Right ventricle myocardium inferior (tissue), 1 donor: ENCODE measurements around the gene CD300LF. TPM values are rescaled to one million over a fixed set of nuclear protein-coding genes. Genes with fewer than 3 reads are reported as not detected.
A peak's percentile ranks its signal among the peaks of the same experiment; 100 is the strongest.

ENCODE experiments used
- ATAC-seq: fragments of 200-7000 bp; cut with Tn5 transposase; one replicate; pipeline ENCODE4 v1.9.1; 2020; ENCODE audit warnings: mild to moderate bottlenecking, moderate library complexity
- DNase-seq: peaks from one replicate; pipeline ENCODE4 v3.0.0; 2021; ENCODE audit errors: missing footprints
- intact Hi-C: fragments of 100-400 bp; cut with DNase I; formaldehyde crosslinking; loops from one replicate; pipeline ENCODE4 v1.11.0; 2022
- total RNA-seq: library from RNA; stranded (reverse); fragmentation: NEBNext Ultra II Directional; extraction: Animal tissue kit (Norgen Biotek cat#: 25700); gene quantifications from one replicate; pipeline ENCODE4 v1.2.1, GENCODE V29; 2021
- donor health status: DM: no; HTN: yes; CAD: no; lungs with severe emphysema.

Gene CD300LF
- total RNA-seq, 1 donor from 2014 or later: 0.35 TPM

DNA sequence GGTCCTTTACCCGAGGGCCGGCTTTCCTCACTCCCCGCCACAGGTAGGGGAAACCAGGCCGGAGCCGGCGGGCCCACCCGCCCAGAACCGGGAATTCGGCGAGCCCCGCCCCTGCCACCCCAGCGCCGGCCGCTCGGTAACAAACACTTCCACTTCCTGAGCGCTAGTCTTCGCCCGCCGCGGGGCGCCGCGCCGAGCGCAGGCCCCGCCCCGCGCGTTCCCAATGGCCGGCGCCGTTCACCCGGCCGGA, 35.5 kb upstream of the CD300LF start:
- ATAC-seq: no peak
- intact Hi-C loops: no loop called here
- DNase-seq: no peak

DNA sequence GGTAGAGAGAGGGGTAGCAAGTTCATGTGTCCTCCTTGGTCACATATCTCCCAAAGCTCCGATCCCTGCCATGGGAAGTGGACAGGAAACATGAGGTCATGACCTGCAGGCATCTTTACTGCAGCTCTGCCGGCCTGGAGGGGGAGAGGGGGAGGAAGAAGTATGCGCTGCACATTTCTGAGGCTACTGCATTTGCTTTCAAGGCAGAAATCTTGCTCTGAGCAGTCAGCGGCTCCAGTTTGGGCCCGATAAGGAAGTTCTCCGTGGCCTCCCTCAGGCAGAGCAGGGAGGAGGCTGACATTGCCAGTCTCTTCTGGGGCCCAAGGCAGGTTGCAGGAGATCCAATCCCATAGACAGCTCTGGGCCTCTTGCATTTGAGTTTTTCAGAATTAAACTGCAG, 34.2 kb upstream of the CD300LF start:
- intact Hi-C loops: no loop called here
- DNase-seq: no peak

DNA sequence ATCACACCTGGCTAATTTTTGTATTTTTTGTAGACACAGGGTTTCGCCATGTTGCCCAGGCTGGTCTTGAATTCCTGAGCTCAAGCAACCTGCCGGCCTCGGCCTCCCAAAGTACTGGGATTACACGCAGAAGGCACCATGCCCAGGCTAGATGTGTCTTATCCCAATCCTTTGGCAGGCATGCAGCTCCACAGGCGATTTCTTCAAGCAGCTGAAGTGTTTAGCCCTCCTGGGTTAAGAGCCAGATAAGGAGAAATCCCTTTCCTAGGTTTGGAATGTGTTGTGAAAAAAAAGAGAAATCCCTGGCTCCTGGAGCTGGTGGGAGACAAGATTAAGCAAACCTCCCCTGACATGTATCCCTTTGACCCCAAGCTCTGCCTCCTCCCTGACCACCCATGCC, 33.7 kb upstream of the CD300LF start:
- DNase-seq (no peak), ATAC-seq (no peak)
- intact Hi-C loops: no loop called here

More for the DNA sequence above, 34.2 kb upstream of the CD300LF start:
- no peak for ATAC-seq

DNA sequence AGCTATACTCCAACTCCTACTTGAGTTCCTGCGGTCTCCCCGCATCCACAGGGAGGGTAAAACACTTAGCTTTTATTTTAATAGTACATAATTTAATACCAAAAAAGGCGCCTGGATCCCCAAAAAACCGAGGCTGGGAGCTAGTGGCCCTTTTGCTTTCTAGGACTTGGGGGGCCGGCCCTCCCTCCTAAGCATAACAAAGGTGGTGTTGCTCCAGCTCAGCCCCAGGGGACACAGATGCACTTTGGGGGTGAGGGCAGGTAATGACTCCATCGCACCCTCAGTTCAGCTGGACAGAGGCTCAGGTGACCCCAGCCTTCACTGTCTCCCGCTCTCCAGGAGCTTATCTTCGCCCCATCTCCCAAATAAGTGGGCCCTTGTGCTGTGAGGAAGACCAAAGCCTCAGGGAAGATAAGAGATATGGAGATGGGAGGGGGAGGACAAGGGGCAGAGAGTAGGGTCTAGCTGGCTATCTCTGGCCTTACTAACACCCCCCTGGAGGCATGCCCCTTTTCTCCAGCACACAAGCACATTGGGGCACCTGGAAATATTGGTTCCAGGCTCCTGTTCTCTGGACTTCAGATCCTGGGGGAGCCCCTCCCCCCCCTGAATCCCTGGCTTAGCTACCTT, 32.9 kb upstream of the CD300LF start:
- ATAC-seq (no peak), DNase-seq (no peak)
- intact Hi-C loops: loop anchor here (2.0 kb wide), 1 partner anchor 117 kb away; no protein-coding TSS in a partner anchor

DNA sequence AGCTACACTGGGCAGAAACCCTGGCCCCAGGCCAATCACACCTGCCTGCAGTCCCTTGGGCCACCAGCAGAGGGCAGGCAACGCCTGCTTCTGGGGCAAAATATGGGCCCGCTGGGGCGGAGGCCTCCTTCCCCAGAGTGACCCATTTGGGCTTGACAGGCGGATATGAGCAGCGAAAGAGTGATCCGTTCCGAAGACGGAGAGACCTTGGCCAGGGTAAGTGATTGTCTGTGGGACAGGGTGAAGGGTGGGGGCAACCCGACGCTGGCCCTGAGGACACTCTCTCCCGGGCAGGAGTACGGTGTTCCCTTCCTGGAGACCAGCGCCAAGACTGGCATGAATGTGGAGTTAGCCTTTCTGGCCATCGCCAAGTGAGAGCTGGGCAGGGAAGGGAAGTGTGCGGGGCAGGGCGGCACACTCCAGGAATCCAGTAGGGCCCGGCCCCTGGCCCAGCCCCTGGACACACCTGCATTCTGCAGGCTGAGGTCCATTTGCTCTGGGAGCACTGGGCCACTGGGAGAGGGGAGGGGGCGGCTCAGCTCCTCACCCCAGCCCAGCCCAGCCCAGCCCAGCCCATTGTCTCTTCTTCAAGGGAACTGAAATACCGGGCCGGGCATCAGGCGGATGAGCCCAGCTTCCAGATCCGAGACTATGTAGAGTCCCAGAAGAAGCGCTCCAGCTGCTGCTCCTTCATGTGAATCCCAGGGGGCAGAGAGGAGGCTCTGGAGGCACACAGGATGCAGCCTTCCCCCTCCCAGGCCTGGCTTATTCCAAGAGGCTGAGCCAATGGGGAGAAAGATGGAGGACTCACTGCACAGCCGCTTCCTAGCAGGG, 32.2 kb upstream of the CD300LF start:
- ATAC-seq: peak; percentile 36

DNA sequence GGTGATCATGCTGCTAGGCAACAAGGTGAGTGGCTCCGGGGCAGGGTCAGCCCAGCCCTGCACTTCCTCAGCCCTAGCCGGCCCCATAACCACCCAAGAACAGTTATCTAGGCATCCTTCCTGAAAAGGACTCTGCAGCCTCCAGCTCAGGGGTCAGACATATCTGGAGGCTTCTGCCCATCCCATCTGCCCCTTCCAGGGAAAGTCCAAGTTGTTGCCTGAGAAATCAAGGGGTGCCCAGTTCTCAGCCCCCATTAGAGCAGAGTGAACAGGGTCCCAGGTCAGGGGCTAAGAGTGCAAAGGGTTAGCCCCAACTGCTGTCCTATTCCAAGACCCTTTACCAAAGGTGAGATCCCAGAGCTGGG, 31.6 kb upstream of the CD300LF start:
- intact Hi-C loops: loop anchor here (1.0 to 5.0 kb wide), 3 partner anchors 25 to 213 kb away; no protein-coding TSS in a partner anchor
- no peak for DNase-seq
- no peak for ATAC-seq

More for the DNA sequence above, 32.2 kb upstream of the CD300LF start:
- intact Hi-C loops: loop anchor here (1.0 to 5.0 kb wide), 3 partner anchors 24 to 212 kb away; no protein-coding TSS in a partner anchor
- DNase-seq: peak; percentile 94

DNA sequence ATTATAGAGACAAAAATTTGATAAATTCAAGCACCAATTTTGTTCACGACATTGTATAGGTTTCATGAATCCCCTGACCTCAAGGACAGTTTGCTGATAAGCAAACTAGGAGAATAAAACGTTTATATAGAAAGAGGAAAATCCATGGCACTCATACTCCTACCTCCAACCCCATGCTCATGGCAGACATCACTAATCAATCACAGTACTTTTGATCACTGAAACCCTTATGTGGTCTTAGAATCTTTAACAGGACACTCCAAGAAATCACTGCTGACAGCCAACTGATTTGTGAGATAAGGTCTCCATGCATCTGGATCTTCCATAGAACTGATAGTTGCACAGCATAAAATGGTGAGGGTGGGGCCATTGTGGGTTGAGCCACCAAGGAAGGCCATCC, 31.0 kb upstream of the CD300LF start:
- intact Hi-C loops: loop anchor here (1.0 to 5.0 kb wide), 3 partner anchors 26 to 214 kb away; no protein-coding TSS in a partner anchor
- ATAC-seq (no peak), DNase-seq (no peak)

DNA sequence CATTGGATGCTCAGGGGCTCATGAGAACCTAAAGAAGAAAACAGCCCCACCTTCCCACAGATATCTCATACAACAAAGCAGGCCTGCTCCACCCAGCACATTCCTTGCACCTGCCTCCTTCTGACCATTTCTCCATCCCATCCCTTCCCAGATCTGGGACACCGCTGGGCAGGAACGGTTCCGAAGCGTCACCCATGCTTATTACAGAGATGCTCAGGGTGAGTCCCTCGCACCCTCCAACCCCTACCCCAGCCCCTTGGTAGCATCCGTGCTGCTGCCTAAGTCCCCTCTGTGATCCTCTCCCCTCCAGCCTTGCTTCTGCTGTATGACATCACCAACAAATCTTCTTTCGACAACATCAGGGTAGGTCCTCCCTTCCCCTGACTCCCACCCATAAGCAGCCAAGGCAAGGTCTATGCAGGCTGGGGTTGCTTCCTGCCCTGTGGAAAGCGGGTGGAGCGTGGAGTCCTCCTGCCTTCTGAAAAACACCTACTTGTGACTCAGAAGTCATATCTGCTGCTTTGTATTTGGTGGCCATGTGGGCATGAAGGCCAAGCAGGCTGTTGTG, 30.3 kb upstream of the CD300LF start:
- ATAC-seq (no peak), DNase-seq (no peak)
- intact Hi-C loops: loop anchor here (5.0 kb wide), 1 partner anchor 214 kb away; no protein-coding TSS in a partner anchor

DNA sequence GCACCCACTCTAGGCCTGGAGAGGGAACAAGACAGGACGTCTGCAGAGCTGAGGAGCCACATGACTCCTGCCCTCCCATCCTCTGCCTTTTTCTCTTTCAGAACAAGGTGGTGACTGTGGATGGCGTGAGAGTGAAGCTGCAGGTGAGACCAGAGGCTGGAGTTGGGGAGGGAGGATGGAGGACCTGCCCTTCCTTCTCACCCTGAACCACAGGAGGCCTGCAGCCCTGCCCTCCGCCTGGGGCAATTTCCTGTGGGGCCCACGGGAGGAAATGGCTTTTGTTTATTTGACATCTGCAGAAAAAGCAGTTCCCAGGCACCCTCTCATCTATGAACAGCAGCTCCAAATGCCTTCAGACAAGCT, 29.4 kb upstream of the CD300LF start:
- ATAC-seq (no peak), DNase-seq (no peak)
- intact Hi-C loops: loop anchor here (5.0 kb wide), 1 partner anchor 215 kb away; no protein-coding TSS in a partner anchor

DNA sequence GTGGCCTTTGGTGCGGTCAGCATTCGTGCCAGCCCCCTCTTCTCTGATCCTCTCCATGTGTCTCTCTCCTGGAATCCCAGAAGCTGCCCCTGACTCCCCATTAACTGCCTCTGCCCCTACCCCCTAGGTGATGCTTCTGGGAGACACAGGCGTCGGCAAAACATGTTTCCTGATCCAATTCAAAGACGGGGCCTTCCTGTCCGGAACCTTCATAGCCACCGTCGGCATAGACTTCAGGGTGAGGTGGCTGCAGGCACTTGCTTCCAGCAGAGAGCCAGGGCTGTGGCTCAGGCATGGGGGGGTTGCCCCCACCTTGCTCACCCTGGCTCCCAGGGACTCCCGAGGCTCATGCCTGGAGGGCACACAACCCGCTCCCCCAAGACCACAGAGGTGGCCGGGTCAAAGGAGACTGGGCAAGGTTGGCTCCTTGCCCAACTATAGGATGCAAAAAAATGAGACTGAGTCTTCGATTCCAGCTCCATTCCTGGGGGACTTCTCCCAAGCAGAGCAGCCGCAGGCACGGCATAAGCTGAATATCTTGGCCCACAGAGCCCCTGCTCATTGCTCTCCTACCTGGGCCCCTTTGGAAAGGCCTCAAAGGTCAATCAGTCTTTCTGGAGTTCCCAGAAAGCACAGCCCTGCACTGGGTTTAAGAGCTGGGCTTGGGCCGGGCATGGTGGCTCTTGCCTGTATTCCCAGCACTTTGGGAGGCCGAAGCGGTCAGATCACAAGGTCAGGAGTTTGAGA, 28.1 kb upstream of the CD300LF start:
- intact Hi-C loops: loop anchor here (5.0 kb wide), 1 partner anchor 216 kb away; no protein-coding TSS in a partner anchor
- ATAC-seq (no peak), DNase-seq (no peak)

DNA sequence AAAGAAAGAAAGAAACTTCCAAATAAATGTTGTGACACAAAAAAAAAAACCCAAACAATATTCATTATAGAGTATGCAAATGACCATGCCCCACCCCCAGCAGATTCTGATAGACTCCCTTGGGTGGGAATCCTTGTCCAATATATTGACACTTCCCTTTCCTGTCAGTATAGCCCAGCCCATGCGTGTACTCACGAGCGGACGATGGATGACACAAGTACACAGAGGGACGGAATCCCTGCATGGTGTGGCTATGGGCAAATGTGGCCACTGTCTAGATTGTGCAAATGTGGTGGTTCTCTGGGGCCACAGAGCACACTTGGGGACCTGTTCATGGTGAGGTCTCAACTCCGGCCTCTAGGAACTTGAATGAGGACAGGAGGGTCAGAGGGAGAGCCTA, 27.4 kb upstream of the CD300LF start:
- intact Hi-C loops: loop anchor here (5.0 kb wide), 1 partner anchor 217 kb away; no protein-coding TSS in a partner anchor
- ATAC-seq (no peak), DNase-seq (no peak)

DNA sequence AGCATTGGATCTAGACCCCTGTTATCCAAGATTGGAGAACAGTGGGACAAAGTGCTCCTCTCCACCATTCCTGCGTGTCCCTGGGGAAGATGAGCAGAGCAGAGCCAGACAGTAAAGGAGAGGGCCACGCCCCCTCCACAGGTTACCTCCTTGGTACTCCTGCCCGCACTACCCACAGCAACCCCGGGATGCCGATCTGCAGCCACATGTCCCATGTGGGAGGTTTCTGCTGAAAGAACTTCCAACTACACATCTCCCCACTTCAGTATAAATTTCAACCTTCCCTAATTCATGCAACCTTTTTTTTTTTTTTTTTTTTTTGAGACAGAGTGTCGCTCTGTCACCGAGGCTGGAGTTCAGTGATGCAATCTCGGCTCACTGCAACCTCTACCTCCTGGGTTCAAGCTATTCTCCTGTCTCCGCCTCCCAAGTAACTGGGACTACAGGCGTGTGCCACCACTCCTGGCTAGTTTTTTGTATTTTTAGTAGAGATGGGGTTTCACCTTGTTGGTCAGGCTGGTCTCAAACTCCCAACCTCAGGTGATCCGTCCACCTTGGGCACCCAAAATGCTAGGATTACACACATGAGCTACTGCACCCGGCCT, 26.6 kb upstream of the CD300LF start:
- ATAC-seq: no peak
- DNase-seq: no peak
- intact Hi-C loops: loop anchor here (5.0 kb wide), 1 partner anchor 82 kb away; no protein-coding TSS in a partner anchor

DNA sequence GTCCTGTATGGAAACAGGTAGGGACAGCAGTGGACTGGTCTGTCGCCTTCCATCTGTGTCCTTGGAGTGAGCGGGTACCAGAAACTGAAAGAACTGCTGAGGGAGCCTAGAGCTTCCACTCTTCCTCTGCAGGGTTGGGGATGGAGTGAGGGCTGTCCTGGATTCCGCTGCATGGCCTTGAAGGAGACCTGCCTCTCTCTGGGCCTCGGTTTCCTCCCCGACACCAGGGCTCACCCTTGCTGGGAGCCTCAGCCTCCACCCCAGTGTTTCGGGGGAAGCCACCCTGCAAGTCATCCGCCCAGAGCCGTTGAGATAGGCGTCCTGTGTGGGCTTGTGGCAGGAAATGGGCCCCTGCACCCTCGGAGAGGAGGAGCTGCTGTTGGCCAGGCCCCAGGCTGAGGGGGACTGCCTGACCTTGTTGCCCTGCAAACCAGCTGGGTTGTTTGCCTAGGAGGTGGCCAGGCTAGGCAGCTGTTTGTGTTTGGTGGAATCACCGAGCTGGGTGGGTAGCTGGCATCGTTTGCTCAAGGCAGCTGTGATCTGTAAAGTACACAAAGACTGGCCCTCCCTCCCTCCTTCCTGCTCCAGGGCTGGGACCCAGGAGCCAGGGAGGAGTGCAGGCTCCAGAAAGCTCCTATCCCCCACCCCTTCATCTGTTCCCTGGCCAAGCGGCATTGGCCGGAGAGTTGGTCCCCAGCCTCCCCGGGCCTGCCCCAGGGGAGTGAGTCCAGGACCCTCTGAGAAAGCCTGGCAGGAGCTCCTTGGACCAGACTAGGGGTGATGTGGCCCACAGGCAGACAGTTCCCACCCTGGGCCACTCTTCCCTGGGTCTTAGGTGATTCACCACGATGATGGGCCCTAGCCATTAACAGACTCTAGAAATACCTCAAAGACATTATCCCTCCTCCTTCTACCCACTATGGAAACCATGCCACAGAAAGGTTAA, 25.6 kb upstream of the CD300LF start:
- intact Hi-C loops: loop anchor here (5.0 kb wide), 1 partner anchor 81 kb away; no protein-coding TSS in a partner anchor
- ATAC-seq (peak; percentile 47), DNase-seq (no peak)

DNA sequence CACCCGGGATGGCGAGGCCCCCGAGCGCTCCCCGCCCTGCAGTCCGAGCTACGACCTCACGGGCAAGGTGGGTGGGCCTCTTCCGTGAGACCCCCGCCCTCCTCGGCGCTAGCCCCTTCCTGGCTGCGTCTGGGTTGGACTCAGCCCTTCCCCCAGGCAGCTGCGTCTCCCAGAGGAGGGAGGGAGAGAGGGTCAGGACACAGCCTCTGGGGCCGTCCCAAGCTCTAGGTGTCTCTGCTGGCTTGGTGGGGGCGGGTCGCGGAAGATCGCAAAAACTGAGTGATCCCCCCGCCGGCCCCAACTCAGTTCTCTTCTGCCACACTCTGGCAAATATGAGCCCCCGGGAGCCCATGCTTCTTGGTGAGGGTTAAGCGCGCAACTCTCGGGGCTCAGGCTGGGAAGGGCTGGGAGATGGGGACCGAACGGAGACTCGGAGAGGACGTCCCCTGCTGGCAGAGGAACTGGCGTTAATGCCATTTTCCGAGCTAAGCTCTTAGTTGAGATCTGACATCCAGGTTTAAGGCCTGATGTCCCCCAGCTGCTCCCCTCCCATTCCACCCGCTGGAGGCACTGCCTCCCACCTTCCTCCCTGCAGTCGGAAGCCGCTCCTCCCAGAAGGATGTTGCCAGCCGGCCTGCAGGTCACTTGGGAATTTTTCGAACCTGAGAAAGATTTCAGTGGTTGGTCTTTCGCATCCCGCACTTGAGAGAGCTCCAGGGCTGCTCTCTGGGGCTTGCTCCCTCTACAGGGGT, 24.8 kb upstream of the CD300LF start:
- ATAC-seq (peak; percentile 6), DNase-seq (no peak)
- intact Hi-C loops: loop anchor here (5.0 kb wide), 1 partner anchor 80 kb away; no protein-coding TSS in a partner anchor

DNA sequence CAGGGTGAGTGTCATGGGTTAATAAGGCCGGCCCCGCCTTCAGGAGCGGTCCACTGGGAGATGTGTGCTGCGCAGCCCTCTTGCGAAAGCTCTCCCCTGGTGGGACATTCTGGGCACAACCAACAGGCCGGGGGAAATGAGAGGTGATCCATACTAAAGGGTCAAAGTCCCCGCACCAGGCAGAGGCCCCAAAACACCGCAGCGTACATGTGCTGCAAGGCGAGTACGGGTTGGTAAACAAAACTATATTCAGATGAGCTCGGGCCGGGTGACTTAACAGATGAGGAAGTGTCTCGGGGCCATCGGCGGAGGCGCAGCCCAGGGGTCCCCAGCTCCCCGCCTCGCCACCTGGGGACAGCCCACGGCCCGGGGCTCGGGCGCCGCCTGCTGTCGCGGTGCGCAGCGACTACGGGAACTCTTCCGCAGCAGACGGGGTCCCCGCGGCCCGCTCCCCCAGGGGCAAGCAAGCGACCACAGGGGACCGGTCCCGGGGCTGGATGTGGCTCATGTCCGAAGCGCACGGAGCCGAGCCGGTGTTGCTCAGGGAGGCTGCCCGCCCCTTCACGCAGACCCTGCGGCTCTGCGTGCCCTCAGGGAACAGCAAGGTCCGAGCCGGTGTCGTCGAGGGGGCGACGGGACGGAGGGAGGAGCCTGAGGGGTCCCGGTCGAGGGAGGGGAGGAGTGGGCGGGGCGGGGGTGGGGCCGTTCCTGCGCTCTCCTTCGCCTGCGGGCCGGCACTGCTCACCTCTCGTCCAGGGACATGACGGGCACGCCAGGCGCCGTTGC, 24.0 kb upstream of the CD300LF start, which contains the start of gene RAB37:
TSS of gene RAB37 (plus strand) at position 744 of the 786 bp plus-strand sequence. CDS start at position 761, 17 bp downstream.
- intact Hi-C loops: loop anchor here (5.0 kb wide), 1 partner anchor 79 kb away; no protein-coding TSS in a partner anchor
- peak; percentile 82 for DNase-seq
- peak; percentile 80 for ATAC-seq

DNA sequence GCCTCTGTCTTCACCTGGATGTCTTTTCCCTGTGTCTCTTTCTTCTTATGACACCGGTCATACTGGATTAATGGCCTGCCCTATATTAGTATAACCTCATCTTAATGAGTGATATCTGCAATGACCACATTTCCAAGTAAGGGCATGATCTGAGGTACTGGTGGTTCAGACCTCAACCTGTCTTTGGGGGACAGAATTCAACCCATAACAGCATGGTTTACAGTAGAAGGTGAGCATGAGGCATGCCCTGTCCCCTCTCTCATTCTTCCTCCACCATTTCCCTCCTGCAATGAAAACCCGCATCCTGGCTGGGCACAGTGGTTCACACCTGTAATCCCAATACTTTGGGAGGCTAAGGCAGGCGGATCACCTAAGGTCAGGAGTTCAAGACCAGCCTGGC, 21.5 kb upstream of the CD300LF start:
- ATAC-seq: no peak
- DNase-seq: no peak
- intact Hi-C loops: no loop called here
